Lower leg skin (tissue), 3 donors: ENCODE measurements around the gene PRTFDC1.

Source experiments
- POLR2A ChIP-seq, 2 donors: fragments of 450-650 bp; IDR thresholded peaks; one replicate each; pipeline ENCODE4 v1.6.1; 2016 to 2017; ENCODE audit warnings: antibody characterized with exemption in 2 of 2, mild to moderate bottlenecking in 1 of 2, moderate library complexity in 1 of 2
- TF ChIP-seq, protein P1 (sequence below), 3 donors: fragments of 450-650 bp; IDR thresholded peaks; one replicate each; pipeline ENCODE4 v1.5.1; 2016; ENCODE audit warnings: antibody characterized with exemption in 3 of 3, mild to moderate bottlenecking in 3 of 3, moderate library complexity in 2 of 3

DNA sequence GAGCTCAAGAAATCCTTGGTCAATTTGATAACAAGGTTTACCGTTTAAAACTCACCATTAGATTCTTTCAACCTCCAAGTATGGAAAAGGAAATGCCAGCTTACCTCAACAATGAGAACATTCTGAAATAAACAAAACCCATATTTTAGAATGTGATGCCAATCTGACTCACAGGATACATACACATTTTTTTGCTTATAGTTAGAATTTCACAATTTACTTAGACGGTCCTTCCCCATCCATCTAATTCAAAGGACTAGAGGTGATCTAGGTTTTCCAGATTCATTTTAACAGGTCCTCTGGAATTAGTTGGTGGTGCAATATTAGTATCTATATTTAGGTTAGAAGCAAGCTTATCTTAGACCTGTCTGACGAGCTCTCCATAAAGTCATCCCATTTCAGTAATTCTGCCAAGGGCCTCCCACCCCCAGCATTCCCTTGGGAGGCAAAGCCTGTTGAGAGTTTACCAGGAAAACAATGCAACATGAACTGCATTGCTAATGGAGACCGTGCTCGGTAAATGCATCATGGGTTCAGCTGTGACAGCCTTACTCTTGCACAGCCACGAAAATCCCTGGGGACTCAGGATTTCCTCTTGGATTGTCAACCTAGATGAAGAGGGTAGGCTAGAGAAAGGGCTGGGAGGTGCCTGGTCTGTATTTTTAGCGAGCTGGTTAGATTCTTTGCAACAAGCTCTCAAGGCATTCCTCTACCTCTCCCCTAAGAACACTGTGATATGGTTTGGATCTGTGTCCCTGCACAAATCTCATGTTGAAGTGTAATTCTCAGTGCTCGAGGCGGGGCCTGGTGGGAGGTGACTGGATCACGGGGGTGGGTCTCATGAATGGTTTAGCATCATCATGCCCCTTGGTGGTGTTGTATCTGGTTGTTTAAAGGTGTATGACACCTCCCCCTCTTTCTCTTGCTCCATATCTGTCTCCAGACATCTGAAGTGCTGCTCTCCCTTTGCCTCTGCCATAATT lies 93.8 kb downstream of the PRTFDC1 start:
- TF ChIP-seq, protein P1, sequence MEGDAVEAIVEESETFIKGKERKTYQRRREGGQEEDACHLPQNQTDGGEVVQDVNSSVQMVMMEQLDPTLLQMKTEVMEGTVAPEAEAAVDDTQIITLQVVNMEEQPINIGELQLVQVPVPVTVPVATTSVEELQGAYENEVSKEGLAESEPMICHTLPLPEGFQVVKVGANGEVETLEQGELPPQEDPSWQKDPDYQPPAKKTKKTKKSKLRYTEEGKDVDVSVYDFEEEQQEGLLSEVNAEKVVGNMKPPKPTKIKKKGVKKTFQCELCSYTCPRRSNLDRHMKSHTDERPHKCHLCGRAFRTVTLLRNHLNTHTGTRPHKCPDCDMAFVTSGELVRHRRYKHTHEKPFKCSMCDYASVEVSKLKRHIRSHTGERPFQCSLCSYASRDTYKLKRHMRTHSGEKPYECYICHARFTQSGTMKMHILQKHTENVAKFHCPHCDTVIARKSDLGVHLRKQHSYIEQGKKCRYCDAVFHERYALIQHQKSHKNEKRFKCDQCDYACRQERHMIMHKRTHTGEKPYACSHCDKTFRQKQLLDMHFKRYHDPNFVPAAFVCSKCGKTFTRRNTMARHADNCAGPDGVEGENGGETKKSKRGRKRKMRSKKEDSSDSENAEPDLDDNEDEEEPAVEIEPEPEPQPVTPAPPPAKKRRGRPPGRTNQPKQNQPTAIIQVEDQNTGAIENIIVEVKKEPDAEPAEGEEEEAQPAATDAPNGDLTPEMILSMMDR (IDR thresholded peaks at IDR 0.05): no peak
- no peak for TF ChIP-seq POLR2A (IDR thresholded peaks at IDR 0.05)
